ENCODE measurements around the gene HYOU1.

The HYOU1 gene

GRCh38 chr11:119029340-119030028 is 27.5 kb downstream of the HYOU1 start:
- TF ChIP-seq EZH2 (IDR thresholded peaks at IDR 0.05; ENCODE audit: borderline replicate concordance, low read length), result no peak
- no peak for TF ChIP-seq CTCF (IDR thresholded peaks at IDR 0.05; ENCODE audit: low read length)
- H2AFZ ChIP-seq (ENCODE audit: low read length), result no peak overlapping the region
- H3K27ac ChIP-seq (ENCODE audit: low read depth, low read length, poor library complexity, severe bottlenecking), result peak overlapping the region; percentile 52
- H4K20me1 ChIP-seq (ENCODE audit: insufficient read depth, low read length), result no peaks in the 10 kb centered on the region
- no peaks in the 10 kb centered on the region for H3K9me2 ChIP-seq (ENCODE audit: low read depth, low read length)
- peaks cover 41% of the 10 kb centered on the region for H3K36me3 ChIP-seq (ENCODE audit: insufficient read depth, low read length)
- H3K79me2 ChIP-seq (ENCODE audit: insufficient read depth, low read length), result 0 out of 2 replicates have a peak, but pooled peaks cover 5% of the 10 kb centered on the region
- peak overlapping the region; percentile 87 for H3K4me3 ChIP-seq (ENCODE audit: low read depth, low read length, poor library complexity, severe bottlenecking)
- no peaks in the 10 kb centered on the region for H3K27me3 ChIP-seq (ENCODE audit: insufficient read depth, low read length)
- H3K9ac ChIP-seq (ENCODE audit: low read length), result peak overlapping the region; percentile 87
- H3K4me1 ChIP-seq (ENCODE audit: insufficient read depth, low read length, severe bottlenecking), result peaks cover 19% of the 10 kb centered on the region
- no peaks in the 10 kb centered on the region for H3F3A ChIP-seq (ENCODE audit: insufficient read depth, low read length)
- H3K4me2 ChIP-seq (ENCODE audit: low read length), result peak overlapping the region; percentile 99
- H3K9me3 ChIP-seq (ENCODE audit: low read length), result no peaks in the 10 kb centered on the region

GRCh38 chr11:119029069-119029339 is 28.0 kb downstream of the HYOU1 start:
- Histone ChIP-seq H3K79me2 (ENCODE audit: insufficient read depth, low read length) (0 out of 2 replicates have a peak, but pooled peaks cover 5% of the 10 kb centered on the region), H3K4me1 (ENCODE audit: insufficient read depth, low read length, severe bottlenecking) (peaks cover 19% of the 10 kb centered on the region), H3K9ac (ENCODE audit: low read length) (peak overlapping the region; percentile 87), H4K20me1 (ENCODE audit: insufficient read depth, low read length) (no peaks in the 10 kb centered on the region), H3K36me3 (ENCODE audit: insufficient read depth, low read length) (peaks cover 46% of the 10 kb centered on the region), H3K4me3 (ENCODE audit: low read depth, low read length, poor library complexity, severe bottlenecking) (peak overlapping the region; percentile 87), H3K27me3 (ENCODE audit: insufficient read depth, low read length) (no peaks in the 10 kb centered on the region), H2AFZ (ENCODE audit: low read length) (no peak overlapping the region), H3K9me2 (ENCODE audit: low read depth, low read length) (no peaks in the 10 kb centered on the region), H3K9me3 (ENCODE audit: low read length) (no peaks in the 10 kb centered on the region), H3F3A (ENCODE audit: insufficient read depth, low read length) (no peaks in the 10 kb centered on the region), H3K27ac (ENCODE audit: low read depth, low read length, poor library complexity, severe bottlenecking) (peak overlapping the region; percentile 52), H3K4me2 (ENCODE audit: low read length) (peak overlapping the region; percentile 99)
- TF ChIP-seq CTCF (IDR thresholded peaks at IDR 0.05; ENCODE audit: low read length), result no peak
- TF ChIP-seq EZH2 (IDR thresholded peaks at IDR 0.05; ENCODE audit: borderline replicate concordance, low read length), result no peak

GRCh38 chr11:119028346-119029068 is 28.5 kb downstream of the HYOU1 start:
- peaks cover 51% of the 10 kb centered on the region for H3K36me3 ChIP-seq (ENCODE audit: insufficient read depth, low read length)
- peak overlapping the region; percentile 87 for H3K4me3 ChIP-seq (ENCODE audit: low read depth, low read length, poor library complexity, severe bottlenecking)
- H3K27ac ChIP-seq (ENCODE audit: low read depth, low read length, poor library complexity, severe bottlenecking), result no peak overlapping the region
- H3K9me2 ChIP-seq (ENCODE audit: low read depth, low read length), result no peaks in the 10 kb centered on the region
- H3K79me2 ChIP-seq (ENCODE audit: insufficient read depth, low read length), result 0 out of 2 replicates have a peak, but pooled peaks cover 5% of the 10 kb centered on the region
- H3K9ac ChIP-seq (ENCODE audit: low read length), result peak overlapping the region; percentile 87; the same call in 1 of the 2 replicates
- H3F3A ChIP-seq (ENCODE audit: insufficient read depth, low read length), result no peaks in the 10 kb centered on the region
- no peaks in the 10 kb centered on the region for H3K27me3 ChIP-seq (ENCODE audit: insufficient read depth, low read length)
- H4K20me1 ChIP-seq (ENCODE audit: insufficient read depth, low read length), result no peaks in the 10 kb centered on the region
- H3K4me1 ChIP-seq (ENCODE audit: insufficient read depth, low read length, severe bottlenecking), result peaks cover 19% of the 10 kb centered on the region
- no peaks in the 10 kb centered on the region for H3K9me3 ChIP-seq (ENCODE audit: low read length)
- no peak for TF ChIP-seq CTCF (IDR thresholded peaks at IDR 0.05; ENCODE audit: low read length)
- TF ChIP-seq EZH2 (IDR thresholded peaks at IDR 0.05; ENCODE audit: borderline replicate concordance, low read length), result no peak
- peak overlapping the region; percentile 99 for H3K4me2 ChIP-seq (ENCODE audit: low read length)
- H2AFZ ChIP-seq (ENCODE audit: low read length), result no peak overlapping the region

Data from OCI-LY1 (cell line).